Nucleus accumbens (tissue), 56 donors: Measurements from ENCODE around the gene WRNIP1.
"Not testable (repeated sequence)": the region's sequence is repeated elsewhere in the genome, so short reads cannot be mapped to it uniquely, and the experiment has no call there.

Experiments used
- DNase-seq, 56 donors: peaks; one replicate each; lab custom pipeline; 2025; lab: John Stamatoyannopoulos, UW

The WRNIP1 gene

GRCh38 chr6:2758980-2759379 lies 6.2 kb upstream of the WRNIP1 start:
- no peak for DNase-seq

GRCh38 chr6:2760882-2761842 lies 4.0 kb upstream of the WRNIP1 start:
- no peak for DNase-seq

GRCh38 chr6:2762868-2763267 lies 2.3 kb upstream of the WRNIP1 start:
- not testable (repeated sequence) for DNase-seq

GRCh38 chr6:2763345-2763841 lies 1.8 kb upstream of the WRNIP1 start:
- no peak for DNase-seq

GRCh38 chr6:2763876-2764540 lies 1.2 kb upstream of the WRNIP1 start:
- no peak for DNase-seq

GRCh38 chr6:2764610-2765165 lies 505 bp upstream of the WRNIP1 start:
- peak in 39 of 56 donors; percentile 22 to 79 (median 63) for DNase-seq

- DNase-seq, result peak in 16 of 56 donors; percentile 13 to 65 (median 46)
These were observed 938 bp downstream of the WRNIP1 start for GRCh38 chr6:2765896-2766766.

- DNase-seq, result no peak
These were observed 1.8 kb downstream of the WRNIP1 start for GRCh38 chr6:2766767-2767656.

- no peak for DNase-seq
These were observed 2.7 kb downstream of the WRNIP1 start for GRCh38 chr6:2767657-2768524.

GRCh38 chr6:2768696-2769095 lies 3.5 kb downstream of the WRNIP1 start:
- DNase-seq, result no peak

GRCh38 chr6:2770171-2770570 lies 5.0 kb downstream of the WRNIP1 start:
- DNase-seq, result peak in 3 of 56 donors; percentile 18 to 39 (median 35)

GRCh38 chr6:2771079-2771478 lies 5.9 kb downstream of the WRNIP1 start:
- no peak for DNase-seq

- DNase-seq, result no peak
These were observed 7.6 kb downstream of the WRNIP1 start for GRCh38 chr6:2772840-2773239.

- DNase-seq, result no peak
These were observed 8.3 kb downstream of the WRNIP1 start for GRCh38 chr6:2773449-2773848.

GRCh38 chr6:2775003-2775402 lies 9.8 kb downstream of the WRNIP1 start:
- DNase-seq, result no peak

- no peak for DNase-seq
These were observed 12.1 kb downstream of the WRNIP1 start for GRCh38 chr6:2777249-2777648.

- peak in 7 of 56 donors; percentile 9 to 50 (median 24) for DNase-seq
These were observed 15.0 kb downstream of the WRNIP1 start for GRCh38 chr6:2780102-2780737.
